IPS DF 4.7 (cell line): ENCODE measurements around the gene STX10.

Experiments used
- DNase-seq: peaks from one replicate; pipeline ENCODE4 v3.0.0-alpha.2; 2013; ENCODE audit warnings: low spot score; ENCODE audit errors: extremely low read depth

STX10 gene

DNA sequence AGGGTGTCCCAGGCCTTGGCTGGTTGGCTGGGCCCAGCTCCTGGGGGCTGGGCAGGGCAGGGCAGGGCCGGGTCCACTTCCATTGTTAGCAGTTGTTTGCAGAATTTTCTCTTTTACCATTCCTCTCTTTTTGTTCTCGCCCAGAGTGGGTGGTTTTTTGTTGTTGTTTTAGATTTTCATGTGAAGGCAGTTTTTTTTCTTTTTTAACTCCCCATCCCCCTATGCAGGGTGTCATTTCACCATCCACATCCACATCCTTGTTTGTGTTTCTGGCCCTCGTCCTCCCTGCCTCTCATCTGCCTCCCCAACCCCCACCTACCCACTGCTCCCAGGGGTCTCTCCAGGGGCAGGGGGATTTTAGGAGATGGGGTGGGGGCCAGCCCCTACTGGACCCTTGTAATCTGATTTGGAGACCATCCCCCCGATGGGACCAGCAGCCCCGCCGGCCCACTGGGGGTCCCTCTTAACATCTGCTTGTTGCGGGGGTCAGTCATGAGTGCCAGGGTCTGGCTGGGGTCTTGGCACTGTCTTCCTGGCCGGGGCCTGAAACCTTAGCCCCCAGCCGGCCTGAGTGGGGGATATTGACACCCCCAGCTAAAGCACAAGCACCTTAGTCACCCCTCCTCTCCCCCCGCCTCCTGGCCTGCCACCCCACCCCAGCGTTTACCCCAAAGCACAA lies 10.4 kb downstream of the STX10 start:
- no peak for DNase-seq

DNA sequence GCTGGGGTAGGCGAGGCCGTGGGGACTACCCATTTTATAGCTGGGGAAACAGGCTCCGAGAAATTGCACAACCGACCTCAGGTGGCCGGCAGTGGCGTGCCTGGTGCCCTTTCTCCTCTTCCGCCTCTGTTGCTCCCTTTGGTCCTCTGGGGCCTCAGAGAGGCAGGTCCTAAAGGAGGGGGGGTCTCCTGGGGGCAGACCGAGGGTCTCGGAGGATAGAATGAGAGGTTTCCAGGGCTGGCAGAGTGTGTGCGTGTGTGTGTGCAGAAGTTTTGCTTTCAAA lies 11.3 kb downstream of the STX10 start:
- no peak for DNase-seq

DNA sequence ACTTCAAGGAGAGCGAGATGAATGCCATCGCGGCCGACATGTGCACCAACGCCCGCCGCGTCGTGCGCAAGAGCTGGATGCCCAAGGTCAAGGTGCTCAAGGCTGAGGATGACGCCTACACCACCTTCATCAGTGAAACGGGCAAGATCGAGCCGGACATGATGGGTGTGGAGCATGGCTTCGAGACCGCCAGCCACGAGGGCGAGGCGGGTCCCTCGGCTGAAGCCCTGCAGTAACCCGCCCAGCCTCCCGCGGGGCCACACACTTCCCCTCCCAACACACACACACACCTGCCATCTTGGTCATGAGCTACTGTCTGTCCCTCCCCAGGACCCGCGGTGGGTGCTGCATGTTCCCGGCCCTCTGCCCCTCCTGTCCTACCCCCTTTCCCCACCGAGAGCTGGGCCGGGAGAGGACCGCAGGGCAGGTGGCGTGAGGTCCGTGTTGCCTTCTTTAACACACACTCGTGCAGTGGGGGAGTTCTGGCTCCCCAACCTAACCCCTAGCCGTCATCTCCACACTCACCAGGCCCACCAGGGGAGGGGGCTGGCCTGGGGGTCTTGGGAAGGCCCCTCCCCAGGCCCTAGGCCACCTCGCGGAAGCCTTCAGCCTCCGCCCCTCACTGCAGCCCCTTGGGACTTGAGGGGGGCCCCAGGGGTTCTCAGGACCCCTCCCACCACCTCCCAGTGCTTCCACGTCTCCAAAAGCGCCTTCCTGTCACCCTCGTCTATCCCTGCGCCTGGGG lies 11.8 kb downstream of the STX10 start:
- no peak for DNase-seq

DNA sequence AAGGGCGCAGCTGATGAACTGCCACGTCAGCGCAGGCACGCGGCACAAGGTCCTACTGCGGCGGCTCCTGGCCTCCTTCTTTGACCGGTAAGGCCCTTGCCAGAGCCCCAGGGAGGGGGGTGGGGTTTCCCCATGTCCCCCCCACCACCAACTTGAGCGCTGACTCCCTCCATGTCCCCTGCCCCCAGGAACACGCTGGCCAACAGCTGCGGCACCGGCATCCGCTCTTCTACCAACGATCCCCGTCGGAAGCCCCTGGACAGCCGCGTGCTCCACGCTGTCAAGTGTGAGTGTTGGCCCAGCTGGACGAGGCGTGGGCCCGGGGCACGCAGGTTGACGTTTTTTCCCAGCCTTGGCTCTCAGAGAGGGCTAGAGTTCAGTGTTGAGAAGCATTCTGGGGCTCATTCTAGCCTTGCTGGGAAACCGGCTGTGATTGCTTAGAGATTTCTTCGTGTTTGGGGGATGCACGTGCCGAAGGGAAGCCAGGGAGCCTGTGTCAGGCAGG lies 12.8 kb downstream of the STX10 start:
- DNase-seq = no peak

DNA sequence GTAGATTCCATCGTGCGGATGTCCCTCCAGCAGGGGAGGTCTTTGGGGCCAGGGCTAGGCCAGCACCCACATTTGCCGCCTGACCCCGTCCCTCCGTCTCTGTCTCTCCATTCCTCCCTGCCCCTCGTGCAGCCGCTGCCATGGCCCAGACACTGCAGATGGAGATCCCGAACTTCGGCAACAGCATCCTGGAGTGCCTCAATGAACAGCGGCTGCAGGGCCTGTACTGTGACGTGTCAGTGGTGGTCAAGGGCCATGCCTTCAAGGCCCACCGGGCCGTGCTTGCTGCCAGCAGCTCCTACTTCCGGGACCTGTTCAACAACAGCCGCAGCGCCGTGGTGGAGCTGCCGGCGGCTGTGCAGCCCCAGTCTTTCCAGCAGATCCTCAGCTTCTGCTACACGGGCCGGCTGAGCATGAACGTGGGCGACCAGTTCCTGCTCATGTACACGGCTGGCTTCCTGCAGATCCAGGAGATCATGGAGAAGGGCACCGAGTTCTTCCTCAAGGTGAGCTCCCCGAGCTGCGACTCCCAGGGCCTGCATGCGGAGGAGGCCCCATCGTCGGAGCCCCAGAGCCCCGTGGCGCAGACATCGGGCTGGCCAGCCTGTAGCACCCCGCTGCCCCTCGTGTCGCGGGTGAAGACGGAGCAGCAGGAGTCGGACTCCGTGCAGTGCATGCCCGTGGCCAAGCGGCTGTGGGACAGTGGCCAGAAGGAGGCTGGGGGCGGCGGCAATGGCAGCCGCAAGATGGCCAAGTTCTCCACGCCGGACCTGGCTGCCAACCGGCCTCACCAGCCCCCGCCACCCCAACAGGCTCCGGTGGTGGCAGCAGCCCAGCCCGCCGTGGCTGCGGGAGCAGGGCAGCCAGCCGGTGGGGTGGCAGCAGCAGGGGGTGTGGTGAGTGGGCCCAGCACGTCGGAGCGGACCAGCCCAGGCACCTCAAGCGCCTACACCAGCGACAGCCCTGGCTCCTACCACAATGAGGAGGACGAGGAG lies 14.8 kb downstream of the STX10 start:
- no peak for DNase-seq

DNA sequence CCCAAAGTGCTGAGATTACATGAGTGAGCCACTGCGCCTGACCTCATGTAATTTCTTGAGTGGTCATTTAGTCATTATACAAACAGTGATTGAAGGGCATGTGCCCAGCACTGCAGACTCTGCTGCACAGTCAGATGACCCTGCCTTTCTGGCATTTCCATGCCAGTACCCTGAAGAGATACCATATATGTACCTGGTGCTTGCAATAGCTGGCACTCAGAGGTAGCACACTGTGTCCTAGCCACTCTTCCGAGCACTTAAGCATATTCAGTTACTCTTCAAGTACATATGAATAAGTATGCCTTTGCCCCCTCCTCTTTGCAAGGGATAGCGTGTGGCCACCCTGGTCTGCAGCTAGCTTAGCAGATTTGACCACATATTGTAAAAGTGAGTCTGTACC lies 15.5 kb downstream of the STX10 start:
- no peak for DNase-seq

DNA sequence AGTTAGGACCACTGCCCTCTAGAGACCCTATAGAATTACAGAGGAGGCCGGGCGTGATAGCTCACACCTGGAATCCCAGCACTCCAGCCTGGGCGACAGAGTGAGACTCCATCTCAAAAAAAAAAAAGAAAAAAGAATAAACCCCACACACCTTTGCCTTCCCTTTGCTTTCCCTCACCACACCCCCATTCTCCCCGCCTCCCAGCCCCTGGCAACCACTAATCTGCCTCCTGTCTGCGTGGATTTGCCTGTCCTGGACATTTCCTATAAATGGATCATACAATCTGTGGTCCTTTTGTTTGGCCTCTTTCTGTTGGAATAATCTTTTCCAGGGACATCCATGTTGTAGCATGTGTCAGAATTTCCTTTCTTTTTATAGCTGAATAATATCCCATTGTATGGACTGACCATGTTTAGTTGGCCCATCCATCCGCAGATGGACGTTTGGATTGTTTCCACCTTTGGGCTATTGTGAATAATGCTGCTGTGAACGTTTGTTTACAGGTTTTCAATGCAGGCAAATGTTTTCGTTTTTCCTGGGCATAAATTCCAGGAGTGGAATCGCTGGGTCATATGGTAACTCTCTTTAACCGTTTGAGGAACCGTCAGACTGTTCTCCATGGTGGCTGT lies 16.8 kb downstream of the STX10 start:
- DNase-seq = no peak

DNA sequence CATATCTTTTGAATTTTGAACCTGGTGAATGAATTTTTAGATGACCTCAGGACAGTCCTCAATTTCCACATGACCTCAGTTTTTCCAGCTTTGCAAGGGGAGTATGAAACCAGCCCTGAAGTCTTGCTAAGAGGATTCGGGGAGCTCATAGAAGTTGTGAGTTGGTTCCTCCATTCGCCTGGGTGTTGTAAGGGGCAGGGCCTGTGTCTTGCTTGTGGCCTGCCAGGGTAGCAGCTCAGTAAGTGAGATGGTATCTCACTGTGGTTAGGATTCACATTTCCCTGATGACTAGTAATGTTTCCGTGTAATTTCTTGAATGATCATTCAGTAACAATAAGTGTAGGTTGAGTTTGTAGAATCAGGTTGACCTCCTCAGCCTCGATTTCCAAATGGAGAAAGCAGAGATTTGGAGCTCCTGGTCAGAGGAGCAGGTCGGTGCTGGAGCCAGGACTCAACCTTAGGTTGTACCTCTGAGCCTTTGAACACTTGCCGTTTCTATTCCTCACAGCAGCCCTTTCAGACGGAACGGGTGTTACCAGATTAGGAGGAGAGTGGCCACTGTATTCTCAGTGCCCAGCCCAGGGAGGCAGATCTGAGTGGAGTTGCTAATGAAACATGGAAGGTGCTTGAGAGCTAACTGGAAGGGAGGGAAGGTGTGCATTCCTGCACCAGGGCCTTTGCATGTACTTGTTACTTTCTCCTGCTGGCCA lies 17.5 kb downstream of the STX10 start:
- DNase-seq = no peak

DNA sequence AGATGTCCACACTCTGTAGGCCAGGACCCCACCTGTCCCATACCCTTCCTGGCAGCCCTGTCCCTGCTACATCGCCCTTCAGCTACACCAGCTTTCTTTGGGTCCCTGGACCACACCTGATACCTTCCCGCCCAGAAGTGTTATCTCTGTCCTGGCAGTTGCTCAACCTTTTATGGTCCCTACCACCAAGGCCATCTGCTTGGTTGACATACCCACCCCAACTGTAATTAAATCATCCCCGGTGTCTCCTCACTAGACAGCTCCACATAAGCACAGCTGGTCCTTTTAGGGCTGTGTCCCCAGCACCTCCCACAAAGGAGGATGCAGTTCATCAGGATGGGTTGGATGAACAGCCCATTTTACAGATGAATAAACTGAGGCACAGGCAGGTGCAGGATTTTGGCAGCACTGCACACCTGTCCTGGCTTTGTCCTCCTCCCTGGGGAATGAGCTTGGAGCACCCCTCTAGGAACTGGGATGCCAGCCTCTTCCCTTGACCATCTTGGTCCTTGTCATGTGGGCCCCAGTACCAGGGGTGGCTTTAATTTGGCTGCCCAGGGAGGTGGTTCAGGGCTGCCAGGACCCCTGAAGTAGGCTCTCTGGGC lies 19.2 kb downstream of the STX10 start:
- DNase-seq = no peak

DNA sequence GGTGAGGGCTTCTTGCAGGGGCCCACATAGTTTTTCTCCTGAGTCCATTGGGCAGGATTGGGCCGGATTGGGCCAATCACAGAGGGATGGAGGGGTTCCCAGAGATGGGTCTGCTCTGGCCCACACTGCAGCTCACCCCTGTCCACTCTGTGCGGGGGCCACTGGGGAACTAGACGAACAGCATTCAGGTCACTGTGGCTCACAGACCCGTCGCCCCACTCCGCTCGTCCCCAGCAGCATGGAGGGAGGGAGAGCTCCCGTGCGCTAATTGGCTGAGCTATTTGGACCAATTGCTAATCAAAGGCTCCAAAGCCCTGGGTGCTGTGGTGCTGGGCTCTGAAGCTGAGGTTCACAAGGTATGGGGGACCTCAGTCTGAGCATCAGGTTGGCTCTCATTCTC lies 20.8 kb downstream of the STX10 start:
- DNase-seq = no peak

DNA sequence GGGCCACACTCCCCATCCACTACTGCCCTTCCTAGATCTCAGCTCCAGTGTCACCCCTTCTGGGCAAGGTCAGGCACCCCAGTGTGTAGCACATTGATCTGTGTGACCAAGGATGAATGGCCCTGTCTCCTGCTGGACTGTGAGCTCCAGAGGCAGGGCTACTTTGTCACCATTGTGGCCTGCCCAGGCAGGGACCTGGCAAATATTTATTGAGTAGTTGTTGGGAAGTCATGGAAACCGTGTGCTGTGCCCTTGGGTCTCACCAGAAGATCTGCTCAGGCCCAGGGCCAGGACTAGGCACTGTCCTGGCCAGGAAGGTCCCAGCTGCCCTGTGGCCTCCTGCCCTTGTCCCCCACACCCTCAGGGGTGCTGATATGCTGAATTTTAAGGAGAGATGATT lies 21.6 kb downstream of the STX10 start:
- no peak for DNase-seq

DNA sequence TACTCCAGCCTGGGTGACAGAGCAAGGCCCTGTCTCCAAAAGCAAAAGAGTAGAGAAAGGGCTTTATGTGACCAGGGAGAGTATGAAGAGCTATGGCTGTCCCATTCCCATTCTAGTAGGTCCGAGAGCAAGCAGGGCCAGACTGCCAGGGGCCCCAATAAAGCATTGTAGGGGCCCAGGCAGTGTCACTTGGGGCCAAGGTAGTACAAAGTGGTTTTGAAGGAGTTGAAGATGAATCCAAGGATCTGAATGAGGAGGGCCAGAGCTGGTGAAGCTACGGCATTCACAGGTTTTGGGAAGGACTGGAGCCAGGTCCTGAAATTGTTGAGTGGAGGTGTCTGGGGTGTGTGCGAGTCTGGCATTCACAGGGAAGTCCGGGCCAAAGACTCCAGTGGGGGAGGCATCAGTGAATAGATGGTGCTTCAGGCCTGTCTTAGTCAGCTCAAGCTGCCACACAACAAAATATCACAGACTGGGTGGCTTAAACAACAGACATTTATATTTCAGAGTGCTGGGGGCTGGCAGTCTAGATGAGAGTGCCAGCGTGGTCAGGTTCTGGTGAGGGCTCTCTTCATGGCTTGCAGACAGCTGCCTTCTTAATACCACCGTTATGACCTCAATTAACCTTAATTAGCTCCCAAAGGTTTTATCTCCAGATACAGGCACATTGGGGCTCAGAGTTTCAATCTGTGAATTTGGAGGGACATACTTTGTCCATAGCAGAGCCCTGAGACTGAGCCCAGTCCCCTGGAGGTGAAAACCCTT lies 22.2 kb downstream of the STX10 start:
- DNase-seq = no peak

DNA sequence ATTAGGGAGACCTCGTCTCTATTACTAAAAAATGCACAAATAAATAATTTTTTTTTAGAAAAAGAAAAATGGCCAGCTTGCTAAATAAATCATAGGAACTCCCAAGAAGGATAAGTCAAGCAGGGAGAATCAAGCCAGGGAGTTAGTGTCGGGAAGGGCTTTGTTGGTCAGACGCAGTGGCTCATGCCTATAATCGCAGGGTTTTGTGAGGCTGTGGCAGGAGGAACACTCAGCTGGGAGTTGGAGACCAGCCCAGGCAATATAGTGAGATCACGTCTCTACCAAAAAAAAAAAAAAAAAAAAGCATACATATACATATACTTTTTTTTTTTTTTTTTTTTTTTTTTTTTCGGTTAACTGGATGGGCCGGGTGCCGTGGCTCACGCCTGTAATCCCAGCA lies 23.1 kb downstream of the STX10 start:
- no peak for DNase-seq

DNA sequence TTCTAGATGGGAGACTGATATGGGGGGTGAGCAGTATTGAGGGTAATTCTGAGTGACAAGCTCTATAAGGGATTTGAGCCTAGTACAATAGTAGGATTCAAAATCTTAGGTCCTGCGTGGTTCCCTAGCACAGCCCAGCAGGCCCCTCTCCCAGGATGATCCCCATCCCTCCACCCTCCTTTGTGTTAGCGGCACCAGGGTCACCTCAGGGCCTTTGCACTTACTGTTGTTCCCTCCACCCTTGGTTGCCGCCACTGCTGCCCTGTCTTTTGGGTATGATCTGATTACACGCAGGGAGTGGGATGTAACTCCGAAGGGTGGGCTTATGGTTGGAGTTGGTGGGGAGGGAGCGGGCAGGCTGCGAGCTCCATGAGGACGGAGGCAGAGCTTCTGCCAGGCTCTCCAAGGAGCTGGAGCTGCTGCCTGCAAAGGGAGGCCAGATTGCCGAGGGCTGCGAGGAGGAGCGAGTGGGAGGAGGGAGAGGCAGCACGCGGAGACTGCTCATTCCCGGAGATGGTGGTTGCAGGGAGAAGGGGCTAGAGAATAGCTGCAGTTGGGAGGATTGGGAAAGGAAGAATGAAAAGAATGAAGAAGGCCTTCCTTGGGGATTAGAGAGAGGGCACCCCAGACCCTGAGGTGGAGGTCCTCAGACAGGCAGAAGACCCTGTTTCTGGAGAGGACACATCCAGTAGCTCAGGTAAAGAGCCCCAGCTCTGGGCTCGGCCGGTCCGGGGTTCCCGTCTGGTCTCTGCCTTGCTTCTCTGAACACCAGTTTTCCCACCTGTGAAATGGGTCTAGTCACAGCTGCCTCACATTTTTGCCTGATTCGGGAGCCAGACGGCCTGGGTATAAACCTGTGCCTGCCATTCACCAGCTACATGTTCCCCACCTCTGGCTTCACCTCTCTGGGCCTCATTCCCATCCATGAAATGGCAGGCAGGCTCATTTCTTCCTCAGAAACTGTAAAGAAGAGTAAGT lies 26.9 kb downstream of the STX10 start:
- no peak for DNase-seq

DNA sequence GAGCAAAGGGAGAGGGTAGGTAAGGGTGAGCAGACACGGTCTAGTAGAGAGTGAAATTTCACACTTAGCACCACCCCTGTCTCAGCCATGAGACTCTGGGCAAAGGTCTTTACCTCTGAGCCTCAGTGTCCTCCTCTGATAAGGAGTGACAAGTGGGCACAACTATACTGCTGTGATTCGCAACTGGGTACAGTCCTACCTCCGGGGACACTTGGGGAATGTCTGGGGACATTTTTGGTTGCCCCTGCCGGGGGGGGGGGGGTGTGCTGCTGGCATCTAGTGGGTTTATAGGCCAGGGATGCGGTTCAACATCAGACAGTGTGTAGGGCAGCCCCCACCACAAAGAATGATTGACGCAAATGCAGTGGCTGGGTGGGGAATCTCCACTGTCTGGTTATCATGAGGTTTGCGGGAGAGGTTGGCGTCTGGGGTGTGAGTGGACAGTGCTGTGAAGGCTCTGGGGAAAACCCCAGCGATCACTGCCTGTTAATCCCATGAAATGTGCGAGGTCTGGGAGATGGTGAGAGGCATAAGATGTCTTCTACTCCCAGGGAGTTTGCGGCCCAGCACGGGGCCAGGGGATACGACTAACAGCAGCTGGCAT lies 27.8 kb downstream of the STX10 start:
- DNase-seq = no peak

DNA sequence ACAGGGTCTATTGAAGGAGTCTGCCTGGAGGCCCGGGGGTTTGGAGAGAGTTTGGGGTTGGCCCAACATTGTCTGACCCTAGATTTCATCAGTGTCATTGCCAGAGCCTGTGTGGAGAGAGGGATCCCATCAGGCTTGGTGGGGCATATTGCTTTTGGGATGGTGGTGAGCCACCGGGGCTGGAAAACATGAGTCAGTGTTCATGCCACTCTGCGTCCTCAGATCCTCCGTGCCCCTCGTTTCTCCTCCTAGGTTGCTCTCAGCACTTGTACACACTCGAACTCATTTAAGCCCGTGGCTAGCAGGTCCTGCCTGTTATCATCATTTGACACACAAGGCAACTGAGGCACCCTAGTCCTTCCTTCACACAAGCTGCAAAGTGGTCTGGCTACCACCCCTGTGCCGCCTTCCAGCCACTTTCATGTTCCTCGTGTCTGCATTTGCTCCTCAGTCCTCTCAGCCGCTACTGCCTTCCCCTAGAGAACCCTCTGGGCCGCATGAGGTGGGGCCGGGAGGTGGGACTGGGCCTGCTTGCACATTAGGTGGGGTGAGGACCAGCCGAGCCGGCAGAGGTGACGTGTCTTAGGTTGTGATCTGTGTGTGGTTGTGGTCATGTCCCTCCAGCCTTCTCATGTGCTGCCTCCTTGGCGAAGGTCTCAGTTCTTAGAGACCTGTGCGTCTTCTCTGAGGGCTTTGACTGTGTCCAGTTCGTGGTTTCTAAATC lies 28.5 kb downstream of the STX10 start:
- DNase-seq = no peak

DNA sequence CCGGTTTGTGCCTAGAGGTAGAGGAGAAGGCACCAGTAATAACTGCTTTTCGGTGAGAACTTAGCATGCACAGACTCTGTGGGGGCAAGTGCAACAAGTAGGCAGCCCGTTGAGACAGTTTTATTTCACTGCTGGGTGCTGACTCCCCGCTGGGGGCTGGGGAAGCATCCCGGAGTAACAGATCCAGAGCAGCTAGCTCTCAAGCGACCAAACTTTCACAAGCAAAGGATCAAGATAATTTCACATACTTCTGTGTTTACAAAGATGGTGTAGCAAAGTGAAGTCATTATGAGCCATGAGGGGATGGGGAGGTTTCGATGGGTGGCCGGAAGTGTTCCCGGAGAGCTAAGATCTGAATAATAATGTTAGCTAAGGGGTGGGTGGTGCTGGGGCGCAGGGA lies 29.4 kb downstream of the STX10 start:
- DNase-seq = no peak

DNA sequence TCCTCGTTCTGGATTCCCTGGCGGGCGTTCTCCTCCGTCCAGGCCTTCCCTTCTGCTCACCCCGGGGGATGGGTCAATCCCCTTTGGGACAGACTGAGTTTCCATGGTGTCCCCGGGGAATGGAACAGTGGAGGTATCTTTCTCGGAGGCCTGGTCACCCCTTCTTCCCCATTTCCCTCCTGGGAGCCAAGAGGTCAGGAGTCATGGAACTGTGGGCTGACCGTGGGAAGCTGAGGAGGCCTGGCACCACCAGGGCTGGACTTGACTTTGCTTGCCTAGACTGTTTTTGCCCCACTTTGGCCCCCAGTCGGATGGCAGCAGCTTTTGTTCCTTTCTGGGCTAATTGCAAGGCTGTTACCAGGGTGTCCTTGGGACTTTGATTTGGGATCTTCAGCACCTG lies 30.1 kb downstream of the STX10 start:
- no peak for DNase-seq
